NCI-H2081 (cell line): ENCODE measurements around the gene AK9.

Source experiments
- DNase-seq, 2 experiments: peaks; one replicate each; lab custom pipeline; 2025; lab: John Stamatoyannopoulos, UW

The AK9 gene

DNA sequence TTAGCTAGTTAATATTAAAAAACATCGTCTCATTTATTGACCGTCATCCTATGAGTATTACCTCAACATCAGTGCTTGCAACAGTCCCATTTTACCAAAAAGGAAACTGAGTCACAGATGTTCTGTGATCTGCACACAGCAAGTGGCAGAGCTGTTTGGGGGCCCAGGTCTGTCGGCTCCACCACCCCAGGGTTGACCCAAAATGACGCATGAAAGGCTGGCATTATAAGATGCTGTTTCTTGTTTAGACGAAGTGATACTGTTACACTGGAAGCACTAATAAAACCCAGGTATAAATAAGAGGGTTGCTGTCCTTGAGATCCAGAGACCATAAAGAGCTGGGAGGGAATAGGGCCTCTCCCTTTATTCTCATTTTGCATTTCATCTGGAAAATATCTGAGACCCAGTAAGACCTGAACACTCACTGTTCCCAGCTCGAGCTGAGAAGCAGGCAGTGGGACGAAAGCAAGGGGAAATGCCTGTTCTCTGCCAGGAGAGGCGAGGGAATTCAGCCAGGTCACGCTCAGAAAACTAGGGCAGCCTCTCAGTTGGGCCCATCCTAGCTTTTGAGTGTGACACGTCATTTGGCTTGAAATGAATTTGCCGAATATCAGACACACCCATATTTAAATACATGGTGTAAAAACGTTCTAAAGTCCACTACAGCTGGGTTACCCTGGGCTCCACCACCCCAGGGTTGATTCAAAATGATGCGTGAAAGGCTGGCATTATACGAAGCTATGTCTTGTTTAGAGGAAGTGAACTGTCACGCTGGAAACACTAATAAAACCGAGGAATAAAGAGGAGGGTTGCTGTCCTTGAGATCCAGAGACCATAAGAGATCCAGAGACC lies 234.1 kb downstream of the AK9 start:
- no peak for DNase-seq

DNA sequence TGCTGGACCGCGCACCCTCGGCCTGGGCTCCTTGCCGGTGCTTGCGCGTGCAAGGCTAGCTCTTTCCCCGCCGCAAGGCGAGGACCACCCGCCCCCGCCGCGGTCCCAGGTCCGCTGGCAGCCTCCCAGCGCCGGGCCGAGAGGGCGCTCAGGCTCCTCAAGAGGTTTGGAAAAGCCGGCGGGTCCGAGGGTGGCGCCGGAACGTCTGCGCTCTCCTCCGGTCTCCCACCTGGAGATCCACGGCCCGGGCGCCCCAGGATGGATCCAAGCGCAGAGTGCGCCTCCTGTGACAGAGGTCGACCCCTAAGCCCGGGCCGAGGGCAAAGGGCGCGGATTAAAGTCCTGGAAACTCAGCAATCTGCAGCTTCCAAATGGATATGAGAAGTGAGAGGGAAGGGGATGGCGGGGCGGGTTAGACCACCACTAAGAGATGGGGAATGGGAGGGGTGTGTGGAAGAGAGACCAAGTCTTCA lies 234.9 kb downstream of the AK9 start:
- no peak for DNase-seq

DNA sequence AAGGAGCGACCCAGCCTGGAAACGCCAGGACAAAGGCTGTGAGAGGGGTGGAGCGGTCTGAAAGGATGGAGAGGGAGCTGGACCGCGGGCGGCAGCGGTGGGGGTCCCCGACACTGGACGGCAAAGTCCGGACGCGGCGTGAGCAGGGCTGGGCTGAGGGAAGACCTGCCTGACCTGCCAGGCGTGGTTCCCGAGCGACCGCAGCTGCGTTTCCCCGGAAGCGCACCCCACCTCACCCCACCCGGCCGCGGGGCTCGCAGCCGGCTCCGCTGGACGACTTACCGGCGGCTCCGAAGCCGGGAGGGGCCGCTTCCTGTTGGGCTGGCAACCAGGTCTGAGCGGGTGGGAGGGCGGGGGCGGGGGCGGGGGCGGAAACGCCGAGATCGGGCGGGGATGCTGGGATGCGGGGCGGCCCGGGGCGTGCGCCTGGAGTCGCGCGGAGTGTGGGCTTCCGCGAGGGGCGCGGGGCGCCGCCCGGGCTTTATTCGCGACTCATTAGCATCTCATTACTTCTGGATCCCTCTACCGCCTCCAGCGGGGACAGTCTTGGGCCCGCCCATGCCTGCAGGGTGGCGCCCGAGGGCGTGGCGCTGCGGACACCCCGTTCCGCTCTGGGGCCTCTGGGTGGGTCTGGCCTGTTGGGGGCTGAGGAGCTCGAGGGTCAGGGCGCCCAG lies 235.4 kb downstream of the AK9 start, which contains the start of gene MICAL1:
Gene MICAL1 (minus strand): TSS at position 336 of the 674 bp plus-strand sequence. CDS start 1,576 bp downstream, outside the sequence.
- DNase-seq = peak; percentile 36 to 40

DNA sequence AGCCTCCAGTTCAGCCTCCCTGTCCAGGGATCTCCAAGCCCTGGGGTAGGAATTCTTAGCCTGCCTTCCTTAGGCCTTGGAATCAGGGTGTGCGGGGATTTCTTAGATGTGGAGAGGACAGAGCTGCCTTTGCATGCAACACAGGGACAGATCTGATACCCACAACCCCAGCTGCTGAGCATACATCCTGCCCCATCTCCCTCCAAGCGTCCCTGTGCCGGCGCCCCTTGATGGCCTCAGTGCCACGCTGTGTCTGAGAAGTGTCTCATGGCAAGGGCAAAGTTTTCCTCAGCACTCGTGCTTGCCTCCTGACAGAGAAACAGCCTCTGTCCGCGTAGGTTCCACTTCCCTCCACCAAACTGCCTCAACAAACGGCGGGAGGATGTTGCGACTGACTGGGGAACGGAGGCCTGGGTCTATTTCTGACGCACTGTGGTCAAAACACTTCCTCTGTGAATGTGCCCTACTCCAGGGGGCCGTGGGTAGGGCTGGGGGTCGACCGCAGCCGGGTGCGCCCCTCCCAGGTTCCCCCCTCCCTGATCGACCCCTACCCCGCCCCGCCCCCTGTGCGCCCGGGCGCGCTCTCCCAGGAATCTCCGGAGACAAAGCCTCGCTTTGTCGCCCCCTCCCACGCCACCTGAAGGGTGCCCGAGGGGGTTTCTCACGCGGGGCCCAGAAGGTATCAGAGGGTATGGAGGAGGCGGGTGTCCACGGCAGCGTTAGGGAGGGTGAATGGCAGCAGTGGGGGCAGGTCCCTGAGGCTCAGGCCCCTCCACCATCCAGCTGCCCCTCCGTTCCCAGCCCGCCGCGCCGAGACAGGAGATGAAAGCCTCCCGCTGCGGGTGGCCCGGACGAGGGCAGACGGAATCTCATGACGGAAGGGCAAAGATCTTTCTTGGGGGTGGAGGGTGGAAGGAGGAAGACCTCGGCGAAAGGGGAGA lies 236.2 kb downstream of the AK9 start:
- no peak for DNase-seq

DNA sequence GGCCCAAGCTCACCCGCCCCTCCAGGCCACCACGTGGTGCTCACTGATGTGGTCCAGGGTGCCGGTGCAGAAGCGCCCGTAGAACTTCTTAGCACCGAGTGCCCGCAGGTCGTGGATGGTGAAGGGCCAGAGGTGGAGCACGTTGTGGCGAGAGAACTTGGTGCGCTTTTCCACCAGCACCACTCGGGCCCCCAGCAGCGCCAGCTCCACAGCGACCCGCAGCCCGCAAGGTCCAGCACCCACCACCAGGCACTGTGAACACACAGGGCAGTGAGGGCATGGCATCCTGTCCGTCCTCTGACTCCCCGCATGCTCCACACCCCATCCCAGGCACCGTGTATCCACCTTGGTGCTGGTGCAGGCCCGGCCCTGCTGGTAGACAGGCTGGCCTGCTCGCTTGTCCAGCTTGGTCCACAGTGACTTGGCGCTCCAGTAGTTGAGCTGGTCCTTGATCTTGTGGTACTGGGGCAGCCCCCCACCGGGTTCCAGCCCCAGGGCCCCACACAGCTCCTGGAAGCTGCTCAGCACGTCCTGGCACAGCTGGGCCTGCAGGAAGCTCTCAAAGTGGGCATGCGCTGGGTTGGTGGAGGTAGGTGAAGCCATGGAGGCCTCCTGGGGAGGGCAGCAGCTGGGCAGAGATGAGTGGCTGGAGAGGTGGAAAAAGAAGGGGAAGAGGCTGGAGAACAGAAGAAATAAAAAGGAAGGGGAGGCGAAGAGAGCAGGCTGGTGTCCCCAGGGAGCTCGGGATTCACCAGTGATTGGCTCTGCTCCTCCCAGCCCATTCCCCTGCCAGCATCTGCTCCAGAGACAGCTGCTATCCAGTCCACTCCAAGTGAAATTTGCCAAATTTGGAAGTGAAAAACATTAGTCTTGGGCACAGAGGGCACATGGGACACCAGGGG lies 237.2 kb downstream of the AK9 start:
- no peak for DNase-seq

DNA sequence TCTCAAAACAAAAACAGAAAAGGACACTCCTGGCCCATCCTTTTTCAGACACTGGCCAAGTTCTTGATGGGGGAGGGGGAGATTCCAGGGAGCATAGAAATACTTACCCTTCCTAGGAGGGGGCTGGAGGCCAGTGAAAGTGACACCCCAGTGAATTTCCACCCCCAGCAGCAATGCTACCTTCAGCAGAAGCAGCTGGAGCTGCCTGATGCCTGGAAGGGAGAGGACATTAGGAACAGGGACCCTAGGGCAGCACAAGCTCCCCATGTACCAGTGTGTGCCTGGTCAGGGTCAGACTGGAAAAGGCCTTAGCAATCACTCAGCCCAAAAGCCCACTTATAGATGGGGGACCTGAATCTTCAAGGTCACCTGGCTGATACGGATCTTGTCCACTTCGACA lies 237.8 kb downstream of the AK9 start:
- no peak for DNase-seq

DNA sequence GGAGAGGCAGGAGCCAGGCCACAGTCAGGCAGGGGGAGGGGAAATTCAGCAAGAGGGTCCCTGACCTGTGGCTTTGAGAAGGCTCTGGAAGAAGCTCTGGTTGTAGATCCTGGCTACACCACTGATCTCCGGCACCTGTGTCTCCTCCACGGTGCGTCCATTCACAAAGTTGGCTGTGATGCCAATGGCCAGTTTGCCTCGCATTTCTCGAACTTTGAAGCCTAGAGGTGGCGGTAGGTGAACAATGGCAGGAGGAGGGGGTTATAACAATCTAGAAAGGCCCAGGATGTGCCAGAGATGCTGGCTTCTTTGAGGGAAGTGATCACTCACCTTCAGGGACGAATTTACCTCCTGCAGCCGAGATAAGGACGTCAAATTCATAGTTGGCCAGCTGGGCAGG lies 238.8 kb downstream of the AK9 start:
- no peak for DNase-seq

DNA sequence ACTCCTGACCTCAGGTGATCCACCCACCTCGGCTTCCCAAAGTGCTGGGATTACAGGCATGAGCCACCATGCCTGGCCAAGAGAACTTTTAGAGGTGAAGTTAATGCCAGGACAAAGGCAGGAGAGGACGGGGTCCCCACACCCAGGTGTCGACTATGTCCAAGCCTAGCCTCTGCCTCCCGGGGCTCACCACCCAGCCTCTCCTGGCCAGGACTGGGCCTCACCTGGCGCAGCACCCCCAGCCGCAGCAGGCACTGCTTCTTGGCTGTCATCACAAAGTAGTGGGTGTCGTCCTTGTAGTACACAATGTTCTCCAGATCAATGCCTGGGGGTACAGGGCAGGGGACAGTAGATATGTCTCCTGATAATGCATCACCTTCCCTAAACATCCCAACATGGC lies 239.6 kb downstream of the AK9 start:
- DNase-seq = no peak

DNA sequence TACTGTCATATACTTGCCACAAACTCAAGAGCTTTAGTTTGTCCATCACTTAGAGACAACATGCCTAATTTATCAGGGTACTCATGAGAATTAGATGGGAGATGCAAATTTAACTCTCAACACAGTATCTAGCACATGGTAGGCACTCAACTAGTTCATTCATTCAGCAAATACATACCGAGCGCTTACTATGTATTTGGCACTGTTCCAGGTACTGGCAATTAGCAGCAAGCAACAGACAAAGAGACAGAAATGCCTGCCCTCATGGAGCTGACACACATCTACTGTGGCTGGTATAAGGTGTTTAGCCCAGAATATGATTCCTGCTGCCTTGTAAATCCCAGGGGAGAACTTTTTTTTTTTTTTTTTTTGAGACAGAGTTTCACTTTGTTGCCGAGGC lies 240.2 kb downstream of the AK9 start:
- DNase-seq = no peak

DNA sequence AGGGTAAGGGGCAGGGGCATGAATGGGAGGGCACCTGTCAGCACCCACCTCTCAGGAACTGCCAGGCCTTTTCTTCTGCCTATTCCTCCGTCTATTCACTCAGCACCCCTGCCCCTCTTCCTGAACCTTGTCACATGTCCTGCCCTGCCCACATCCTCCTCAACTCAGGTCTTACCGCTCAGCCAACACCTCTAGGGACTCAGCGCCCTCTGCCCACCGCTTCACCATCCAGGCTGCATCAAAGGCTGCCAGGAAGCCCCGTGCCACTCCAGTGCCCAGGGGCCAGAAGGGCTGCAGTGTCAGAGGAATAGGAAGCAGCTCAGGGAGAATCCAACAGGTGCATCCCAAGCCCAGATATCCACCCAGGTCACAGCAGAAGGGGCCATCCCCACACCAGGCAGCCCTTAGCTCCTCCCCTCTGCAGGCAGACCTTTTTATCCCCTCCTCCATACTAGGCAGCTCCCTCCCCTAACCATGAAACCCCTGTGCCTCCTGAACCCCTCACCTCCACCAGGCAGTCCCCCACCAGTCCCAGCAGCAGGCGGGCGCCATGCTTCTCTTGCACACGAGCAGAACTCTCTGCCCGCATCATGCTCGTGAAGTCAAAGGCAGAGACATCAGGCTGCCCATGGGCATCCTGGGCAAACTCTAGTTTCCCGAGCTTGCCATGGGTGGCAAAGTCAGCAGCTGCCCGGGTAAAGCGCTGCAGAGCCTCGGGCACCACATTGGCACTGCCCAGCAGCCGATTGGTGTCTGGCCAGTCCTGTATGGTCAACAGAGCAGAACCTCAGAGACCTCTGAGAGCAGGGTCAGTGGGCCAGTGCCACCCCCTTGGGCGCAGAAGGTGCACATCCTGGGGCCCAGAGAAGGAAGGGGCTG lies 241.0 kb downstream of the AK9 start:
- no peak for DNase-seq

DNA sequence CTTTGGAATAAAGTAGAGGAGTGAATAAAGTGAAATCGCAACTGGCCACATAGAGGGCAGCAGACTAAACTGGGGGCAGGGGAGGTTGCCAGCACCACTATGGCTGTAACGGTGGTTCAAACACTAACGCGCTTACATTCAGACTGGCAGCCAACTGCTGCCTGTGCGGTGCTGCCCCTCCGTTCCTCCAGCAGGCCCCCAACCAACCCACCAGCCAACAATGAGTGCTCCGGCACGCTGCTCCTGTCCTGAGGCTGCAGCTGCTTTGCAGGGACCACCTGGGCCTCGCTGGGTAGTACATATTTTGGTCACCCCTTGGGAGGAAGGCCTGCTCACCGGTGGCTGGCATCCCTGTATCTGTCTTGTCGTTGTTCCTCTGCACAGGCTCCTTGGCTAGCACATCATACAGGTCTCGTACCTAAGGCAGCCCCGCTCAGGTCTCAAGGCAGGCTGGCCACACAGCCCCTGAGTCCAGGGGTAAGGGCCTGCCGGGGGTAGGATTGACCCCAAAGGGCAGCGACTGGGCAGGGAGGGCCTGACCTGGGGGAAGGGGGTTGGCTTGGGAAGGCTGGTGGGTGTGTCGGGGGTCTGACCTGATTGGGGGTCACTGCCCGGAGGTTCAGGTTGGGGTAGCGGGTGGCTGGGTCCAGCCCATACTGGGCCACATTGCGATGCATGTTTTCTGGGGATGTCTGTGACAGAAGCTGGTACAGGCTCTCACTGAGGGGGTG lies 241.8 kb downstream of the AK9 start:
- no peak for DNase-seq

DNA sequence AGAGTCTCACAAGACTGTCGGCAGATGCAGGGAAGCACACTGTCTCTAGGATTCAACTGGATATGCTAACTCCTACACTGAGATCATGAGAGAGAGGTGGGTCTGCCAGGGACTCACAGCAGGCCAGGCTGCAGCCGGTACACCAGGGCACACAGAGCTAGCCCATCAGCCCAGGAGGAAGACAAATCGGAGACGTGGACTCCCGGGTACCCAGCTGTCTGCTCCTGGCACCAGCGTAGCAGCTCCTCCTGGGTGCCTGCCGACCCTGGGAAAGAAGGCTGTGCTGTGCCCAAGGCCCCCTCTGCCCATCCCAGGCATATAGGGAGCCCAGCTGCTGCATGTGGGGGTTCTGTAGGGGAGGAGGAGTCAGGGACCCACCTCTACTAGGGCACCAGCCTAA lies 242.4 kb downstream of the AK9 start:
- DNase-seq = no peak

DNA sequence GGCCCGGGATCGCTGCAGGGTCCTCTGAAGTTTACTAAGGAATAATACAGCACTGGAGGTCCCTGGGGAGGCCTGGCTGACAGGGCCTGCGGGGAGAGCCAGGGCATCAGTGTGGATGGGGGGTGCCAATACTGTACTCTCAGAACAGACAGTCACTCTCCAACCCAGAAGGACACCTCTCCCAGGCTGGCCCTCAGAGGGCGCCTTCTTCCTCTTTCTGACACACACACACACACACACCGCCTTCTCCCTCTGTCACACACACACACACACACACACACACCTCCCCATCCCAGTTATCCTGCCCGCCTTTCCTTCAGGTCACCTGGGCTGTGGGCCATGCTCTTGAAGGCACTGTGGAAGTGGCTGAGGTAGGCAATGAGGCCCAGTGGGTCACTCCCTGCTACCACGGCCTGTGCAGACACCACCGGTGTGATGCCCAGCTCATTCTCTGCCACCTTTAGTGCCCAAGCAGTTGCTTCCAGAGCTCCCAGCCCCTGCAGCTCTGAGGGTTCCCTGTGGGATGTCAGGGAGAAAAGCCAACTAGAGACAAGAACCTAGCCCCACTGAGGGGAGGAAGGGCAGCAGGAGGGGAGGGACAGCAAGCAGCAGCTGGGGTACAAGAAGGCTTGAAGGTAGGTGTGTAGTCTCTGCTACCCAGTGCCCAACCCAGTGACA lies 243.0 kb downstream of the AK9 start:
- no peak for DNase-seq

DNA sequence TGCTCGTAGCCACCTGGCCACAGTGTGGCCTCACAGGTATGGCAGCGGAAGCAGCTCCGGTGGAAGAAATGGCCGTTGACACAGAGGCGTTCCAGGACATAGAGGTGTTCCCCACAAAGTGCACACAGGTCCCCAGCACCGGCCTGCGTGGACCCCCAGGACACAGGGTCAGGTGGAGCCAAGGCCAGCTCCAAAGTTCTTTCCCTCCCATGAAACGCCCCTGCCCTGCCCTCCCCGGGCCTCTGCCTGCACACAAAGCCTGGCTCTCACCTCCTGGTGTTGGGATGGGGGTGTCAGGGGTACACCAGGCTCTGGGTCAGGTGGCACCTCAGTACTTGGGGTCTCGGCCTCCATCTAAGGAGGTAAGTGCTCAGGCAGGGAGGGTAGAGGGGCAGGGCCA lies 243.9 kb downstream of the AK9 start:
- no peak for DNase-seq

DNA sequence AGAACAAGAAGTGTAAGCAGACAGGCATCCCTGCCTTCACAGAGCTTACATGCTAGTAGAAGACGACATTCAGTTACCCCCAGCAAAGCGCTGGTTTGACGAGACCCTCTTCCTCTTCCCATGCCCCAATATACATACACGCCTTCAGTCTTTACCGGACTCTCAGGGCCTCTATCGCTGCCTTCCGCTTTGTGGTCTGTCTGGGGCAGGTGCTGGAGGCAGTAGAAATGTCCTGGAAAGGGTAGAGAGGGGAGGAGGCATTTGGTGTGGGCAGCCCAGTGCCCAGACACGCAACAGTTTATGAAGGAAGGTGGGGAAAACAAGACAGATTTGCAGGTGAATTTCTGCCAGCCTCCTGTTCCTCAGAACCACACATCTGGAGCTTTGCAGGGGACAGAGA lies 244.5 kb downstream of the AK9 start:
- no peak for DNase-seq

DNA sequence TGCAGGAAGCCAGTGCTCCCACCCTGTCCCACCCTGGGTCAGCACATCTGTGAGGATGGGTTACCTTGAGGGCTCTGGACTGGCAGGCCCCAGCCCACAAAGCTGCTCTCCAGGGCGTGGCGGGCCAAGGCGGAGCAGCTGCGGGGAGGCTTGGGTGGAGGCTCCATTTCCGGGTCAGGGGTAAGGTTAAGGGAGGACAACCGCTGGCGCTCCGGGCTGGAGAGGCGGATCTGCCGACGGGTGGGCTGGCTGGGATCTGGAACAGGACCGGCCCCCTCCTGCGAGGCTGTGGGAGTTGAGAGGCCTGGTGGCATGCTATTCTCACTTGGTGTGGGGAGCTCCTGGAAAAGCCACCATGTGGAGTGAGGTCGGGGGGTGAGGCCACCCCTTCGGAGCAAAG lies 244.9 kb downstream of the AK9 start:
- no peak for DNase-seq

DNA sequence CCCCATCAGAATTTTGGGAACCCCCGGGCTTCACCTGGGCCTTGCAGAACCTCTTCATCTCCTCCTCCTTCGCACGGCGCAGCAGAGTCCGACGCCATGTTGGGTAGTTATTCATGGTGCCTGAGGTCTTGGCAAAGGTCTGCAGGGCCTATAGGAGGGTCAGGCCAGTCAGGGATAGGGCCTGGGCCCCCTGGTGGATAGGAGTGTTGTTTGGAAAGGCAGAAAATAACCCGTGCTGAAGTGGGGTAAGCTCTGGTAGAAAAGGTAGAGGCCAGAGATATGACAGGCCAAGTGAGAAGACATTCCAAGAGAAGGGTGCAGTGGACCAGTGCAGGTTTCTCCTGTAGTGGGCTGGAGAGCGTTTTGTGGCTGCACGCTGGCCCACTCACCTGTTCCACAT lies 245.6 kb downstream of the AK9 start:
- no peak for DNase-seq

DNA sequence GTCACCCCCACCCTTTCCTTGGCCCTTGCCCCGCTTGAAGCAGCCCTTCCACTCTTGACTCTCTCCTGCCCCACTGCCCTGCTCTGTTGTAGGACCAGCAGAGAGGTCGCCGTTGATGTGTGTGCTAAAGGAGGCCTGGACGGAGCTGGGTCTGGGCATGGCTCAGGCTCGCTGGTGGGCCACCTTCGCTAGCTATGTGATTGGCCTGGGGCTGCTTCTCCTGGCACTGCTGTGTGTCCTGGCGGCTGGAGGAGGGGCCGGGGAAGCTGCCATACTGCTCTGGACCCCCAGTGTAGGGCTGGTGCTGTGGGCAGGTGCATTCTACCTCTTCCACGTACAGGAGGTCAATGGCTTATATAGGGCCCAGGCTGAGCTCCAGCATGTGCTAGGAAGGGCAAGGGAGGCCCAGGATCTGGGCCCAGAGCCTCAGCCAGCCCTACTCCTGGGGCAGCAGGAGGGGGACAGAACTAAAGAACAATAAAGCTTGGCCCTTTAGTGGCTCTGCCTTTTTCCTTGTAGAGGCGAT lies 247.5 kb downstream of the AK9 start:
- no peak for DNase-seq
